Testis (tissue), 2 donors: ENCODE results near the gene HAPLN3.

Experiments
- POLR2A ChIP-seq: fragments of 450-650 bp; IDR thresholded peaks from one replicate; pipeline ENCODE4 v1.6.1; 2017; ENCODE audit warnings: antibody characterized with exemption, mild to moderate bottlenecking, moderate library complexity
- TF ChIP-seq, protein P1 (sequence below), 3 experiments: fragments of 450-650 bp in 2 of 3; fragments of 200-600 bp in 1 of 3; sonication (generic) in 1 of 3; IDR thresholded peaks; one replicate each; pipeline ENCODE4 v1.5.1; 2016 to 2019; ENCODE audit warnings: antibody characterized with exemption in 3 of 3, mild to moderate bottlenecking in 2 of 3, moderate library complexity in 1 of 3

DNA sequence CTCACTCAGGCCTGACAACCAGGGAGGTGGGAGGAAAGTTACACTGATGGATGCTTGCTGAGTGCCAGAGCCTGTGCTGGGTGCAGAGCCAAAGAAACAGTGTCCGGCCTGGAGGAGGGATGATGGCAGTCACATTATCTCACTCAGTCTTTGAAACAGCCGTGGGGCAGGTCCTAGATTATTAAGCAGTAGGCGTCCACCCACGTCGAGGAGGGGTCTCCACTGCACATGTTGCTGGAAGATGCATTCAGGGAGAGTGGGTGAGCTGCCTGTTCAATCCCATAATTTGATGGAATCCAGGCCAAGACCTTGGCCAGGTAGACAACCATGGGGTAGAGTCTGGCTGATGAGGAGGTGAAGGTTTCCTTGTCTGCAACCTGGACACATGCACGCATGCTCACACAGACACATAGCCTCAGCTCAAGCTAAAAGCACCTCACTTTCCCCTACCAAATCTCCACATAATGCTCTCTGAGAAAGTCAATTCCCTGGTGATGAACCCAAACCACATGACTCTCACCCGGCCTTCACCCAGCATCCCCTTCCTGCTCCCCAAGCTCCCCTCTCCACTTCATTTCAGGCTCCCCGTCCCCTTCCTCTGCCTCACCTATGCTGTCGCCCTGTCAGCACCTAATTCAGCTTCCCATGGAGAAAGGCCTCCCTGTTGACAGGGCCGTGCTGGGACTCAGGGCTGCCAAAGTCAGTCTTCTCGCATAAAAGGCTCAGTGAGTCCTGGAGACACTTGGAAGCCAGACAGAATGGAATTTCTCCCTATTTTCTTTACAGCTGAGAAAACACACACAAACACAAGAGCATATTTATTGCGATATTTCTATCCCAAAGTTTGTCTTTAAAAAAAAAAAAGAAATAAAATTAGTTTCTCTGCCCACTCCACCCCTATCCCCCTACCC, 62.3 kb downstream of the HAPLN3 start:
- TF ChIP-seq, protein P1, sequence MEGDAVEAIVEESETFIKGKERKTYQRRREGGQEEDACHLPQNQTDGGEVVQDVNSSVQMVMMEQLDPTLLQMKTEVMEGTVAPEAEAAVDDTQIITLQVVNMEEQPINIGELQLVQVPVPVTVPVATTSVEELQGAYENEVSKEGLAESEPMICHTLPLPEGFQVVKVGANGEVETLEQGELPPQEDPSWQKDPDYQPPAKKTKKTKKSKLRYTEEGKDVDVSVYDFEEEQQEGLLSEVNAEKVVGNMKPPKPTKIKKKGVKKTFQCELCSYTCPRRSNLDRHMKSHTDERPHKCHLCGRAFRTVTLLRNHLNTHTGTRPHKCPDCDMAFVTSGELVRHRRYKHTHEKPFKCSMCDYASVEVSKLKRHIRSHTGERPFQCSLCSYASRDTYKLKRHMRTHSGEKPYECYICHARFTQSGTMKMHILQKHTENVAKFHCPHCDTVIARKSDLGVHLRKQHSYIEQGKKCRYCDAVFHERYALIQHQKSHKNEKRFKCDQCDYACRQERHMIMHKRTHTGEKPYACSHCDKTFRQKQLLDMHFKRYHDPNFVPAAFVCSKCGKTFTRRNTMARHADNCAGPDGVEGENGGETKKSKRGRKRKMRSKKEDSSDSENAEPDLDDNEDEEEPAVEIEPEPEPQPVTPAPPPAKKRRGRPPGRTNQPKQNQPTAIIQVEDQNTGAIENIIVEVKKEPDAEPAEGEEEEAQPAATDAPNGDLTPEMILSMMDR (IDR thresholded peaks at IDR 0.05): no peak
- no peak for TF ChIP-seq POLR2A
